Astrocyte of the cerebellum (primary cell): ENCODE data around the gene PGPEP1.
A peak's percentile ranks its signal among the peaks of the same experiment; 100 is the strongest.
"Not testable (repeated sequence)": the region's sequence is repeated elsewhere in the genome, so short reads cannot be mapped to it uniquely, and the experiment has no call there.

Experiments
- DNase-seq: peaks from one replicate; pipeline ENCODE4 v3.0.0-alpha.2; 2011; ENCODE audit warnings: low read depth
- H3K4me3 ChIP-seq: 2 replicates; pipeline ENCODE4 v1.5.1; 2011; ENCODE audit warnings: mild to moderate bottlenecking, low read depth, low read length, moderate library complexity
- CTCF ChIP-seq: IDR thresholded peaks from 2 replicates; pipeline ENCODE4 v1.5.1; 2012; ENCODE audit warnings: low read length, low read depth, moderate library complexity, mild to moderate bottlenecking; ENCODE audit errors: missing control alignments
- in situ Hi-C: cut with HindIII; loops from 2 replicates; pipeline ENCODE4 v1.10.0; 2017; ENCODE audit warnings: low sequenced_read_pairs

Gene PGPEP1

DNA sequence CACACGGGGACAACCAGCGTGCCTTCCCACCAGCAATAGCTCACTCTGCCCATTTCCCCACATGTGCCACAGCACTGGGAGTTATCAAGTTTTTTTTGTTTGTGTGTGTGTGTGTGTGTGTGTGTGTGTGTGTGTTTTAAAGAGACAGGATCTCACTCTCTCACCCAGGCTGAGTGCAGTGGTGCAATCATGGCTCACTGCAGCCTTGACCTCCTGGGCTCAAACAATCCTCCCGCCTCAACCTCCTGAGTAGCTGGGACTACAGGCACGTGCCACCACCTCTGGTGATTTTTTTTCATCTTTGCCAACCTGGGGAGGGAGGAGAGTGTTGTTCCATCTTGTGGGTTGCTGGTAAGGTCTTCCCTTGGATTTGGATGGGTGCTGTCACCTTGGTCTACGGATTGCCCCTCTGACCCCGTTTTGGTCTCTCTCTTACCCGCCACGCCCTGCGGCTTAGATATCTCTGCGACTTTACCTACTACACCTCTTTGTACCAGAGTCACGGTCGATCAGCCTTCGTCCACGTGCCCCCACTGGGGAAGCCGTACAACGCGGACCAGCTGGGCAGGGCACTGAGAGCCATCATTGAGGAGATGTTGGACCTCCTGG lies 22.6 kb downstream of the PGPEP1 start:
- TF ChIP-seq CTCF = no peak
- no peak overlapping the region for H3K4me3 ChIP-seq
- in situ Hi-C loops = no loop called here
- DNase-seq = no peak

GRCh38 chr19:18363787-18364186 lies 23.4 kb downstream of the PGPEP1 start:
- no peak for DNase-seq
- in situ Hi-C loops = no loop called here
- no peak for TF ChIP-seq CTCF
- H3K4me3 ChIP-seq = no peak overlapping the region

GRCh38 chr19:18364277-18364825 lies 24.0 kb downstream of the PGPEP1 start:
- DNase-seq, H3K4me3 ChIP-seq, in situ Hi-C loops: not testable (repeated sequence)

GRCh38 chr19:18364826-18365528 lies 24.6 kb downstream of the PGPEP1 start:
- H3K4me3 ChIP-seq = no peak overlapping the region
- no peak for TF ChIP-seq CTCF
- in situ Hi-C loops = no loop called here

DNA sequence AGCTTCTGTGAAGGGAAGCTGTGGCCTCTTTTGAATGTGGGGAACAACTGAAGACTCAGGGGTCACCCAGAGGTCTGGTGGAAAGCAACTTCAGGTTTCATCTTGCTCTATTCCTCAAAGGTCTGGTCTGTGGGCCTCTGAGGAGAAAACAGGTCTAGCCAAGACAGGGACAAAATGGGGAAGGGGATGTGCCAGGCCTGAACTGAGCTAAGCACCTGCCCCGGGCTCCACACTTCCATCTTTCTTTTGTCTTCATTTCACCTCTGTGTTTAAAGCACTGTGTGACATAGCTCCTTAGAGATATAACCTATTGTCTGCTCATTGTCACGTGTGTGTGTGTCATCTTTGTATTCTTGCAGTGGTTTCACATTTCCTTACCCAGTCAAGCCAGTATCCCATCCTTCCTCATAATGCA lies 25.6 kb downstream of the PGPEP1 start:
- no peak for TF ChIP-seq CTCF
- in situ Hi-C loops = no loop called here
- H3K4me3 ChIP-seq = no peak overlapping the region
- no peak for DNase-seq

More at GRCh38 chr19:18364826-18365528, 24.6 kb downstream of the PGPEP1 start:
- peak; percentile 99 for DNase-seq

DNA sequence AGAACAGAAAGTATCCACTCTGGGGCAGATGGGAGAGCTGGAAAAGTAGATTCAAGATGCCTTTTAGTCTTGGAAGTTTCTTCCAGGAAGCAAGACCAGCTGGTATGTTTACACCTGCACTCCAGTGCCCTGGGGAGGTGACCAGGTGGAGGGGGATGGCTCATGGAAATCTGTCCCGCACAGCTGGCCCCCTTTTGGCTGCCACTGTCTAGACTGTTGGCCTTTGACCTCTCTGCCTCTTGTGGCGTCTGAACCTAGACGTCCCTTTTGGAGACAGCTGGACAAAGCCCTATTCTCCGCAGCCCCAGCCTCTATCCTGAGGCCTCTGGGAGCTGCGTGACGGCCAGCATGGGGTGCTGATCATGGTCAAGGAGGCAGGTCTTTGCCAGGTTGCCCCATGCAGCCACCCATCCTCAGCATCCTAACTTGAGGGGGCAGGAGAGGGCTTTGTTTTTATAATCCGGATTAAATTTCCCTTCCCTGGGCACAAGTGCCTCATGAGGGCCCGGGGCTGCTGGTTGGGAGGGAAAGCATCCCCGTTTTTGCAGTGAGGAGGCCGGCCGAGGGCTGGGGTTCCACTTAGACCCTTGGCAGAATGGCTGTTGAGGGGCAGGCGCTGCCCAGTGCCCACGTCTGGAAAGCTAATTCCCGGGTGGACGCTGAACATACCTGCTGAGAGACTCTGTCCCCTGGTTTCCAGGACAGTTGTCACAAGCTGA lies 28.3 kb downstream of the PGPEP1 start:
- in situ Hi-C loops = no loop called here
- no peak overlapping the region for H3K4me3 ChIP-seq
- TF ChIP-seq CTCF = no peak
- no peak for DNase-seq
